GM12891 (cell line): ENCODE results near the gene KIF21B.

Experiments
- PAX5 ChIP-seq: IDR thresholded peaks from 2 replicates; pipeline ENCODE4 v1.6.1; 2011; ENCODE audit warnings: low read length, moderate library complexity, mild to moderate bottlenecking; ENCODE audit not compliant: insufficient read depth, severe bottlenecking
- POLR2A ChIP-seq: IDR thresholded peaks from 2 replicates; pipeline ENCODE4 v1.6.1; 2011; ENCODE audit warnings: low read depth, low read length, control low read depth
- POLR2AphosphoS5 ChIP-seq: IDR thresholded peaks from 2 replicates; pipeline ENCODE4 v1.6.1; 2011; ENCODE audit warnings: low read depth, low read length, control low read depth
- TAF1 ChIP-seq: IDR thresholded peaks from 2 replicates; pipeline ENCODE4 v1.6.1; 2011; ENCODE audit warnings: low read depth, low read length, control low read depth

DNA sequence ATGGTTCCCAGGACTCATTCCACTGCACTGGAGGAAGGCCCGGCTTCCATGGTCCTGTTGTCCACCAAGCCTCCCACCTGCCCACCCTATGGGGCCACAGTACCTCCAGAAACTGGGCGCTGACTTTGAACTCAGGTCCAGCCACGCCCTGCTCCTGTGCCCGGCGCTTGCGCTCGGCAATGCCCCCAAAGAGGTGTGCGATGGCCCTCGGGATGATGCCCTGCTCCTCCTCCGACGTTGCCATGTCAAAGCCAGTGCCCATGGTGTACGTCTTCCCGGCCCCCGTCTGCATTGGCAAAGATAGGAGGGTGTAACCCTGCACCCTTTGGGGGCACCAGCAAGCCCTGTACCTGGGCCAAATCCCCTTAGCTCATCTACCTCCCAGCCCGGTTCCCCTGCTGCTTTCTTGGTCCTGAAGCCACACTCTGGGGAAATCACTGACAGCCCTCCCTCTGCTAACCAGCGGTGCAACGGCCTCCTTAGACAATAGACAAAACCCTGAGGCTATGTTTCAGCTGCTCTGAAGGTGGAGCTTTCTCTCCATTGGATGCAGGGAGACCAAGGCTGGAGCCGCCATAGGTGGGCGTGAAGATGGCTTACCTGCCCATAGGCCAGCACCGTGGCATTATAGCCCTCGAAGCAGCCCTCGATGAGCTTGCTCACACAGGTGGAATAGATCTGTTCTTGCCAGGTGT, 14.7 kb downstream of the KIF21B start:
- TF ChIP-seq TAF1 (no peak), PAX5 (no peak), POLR2A (no peak), POLR2AphosphoS5 (no peak)
